Keratinocyte (primary cell): ENCODE measurements around the gene SAFB2. TPM values are rescaled to one million over a fixed set of nuclear protein-coding genes. Genes with fewer than 3 reads are reported as not detected.

Source experiments
- DNase-seq: peaks from one replicate; pipeline ENCODE4 v3.0.0-alpha.2; 2011; ENCODE audit warnings: low read depth, missing footprints, low spot score
- FAIRE-seq: peaks from 2 replicates; lab custom pipeline; 2011; peaks lifted over from hg19 to GRCh38; lab: Jason Lieb, UNC
- H2AFZ ChIP-seq: 2 replicates; pipeline ENCODE4 v1.6.0; 2012; ENCODE audit warnings: low read length, control low read depth, inconsistent platforms; ENCODE audit not compliant: control insufficient read depth
- H3K27ac ChIP-seq: 2 replicates; pipeline ENCODE4 v1.5.1; 2011; ENCODE audit warnings: low read length; ENCODE audit not compliant: control insufficient read depth, insufficient read depth
- H3K27me3 ChIP-seq: 3 replicates; pipeline ENCODE4 v1.6.0; 2011; ENCODE audit warnings: low read length; ENCODE audit not compliant: control insufficient read depth, insufficient read depth; ENCODE audit errors: extremely low read depth
- H3K36me3 ChIP-seq, 2 experiments: 2 replicates in 1 of 2; 3 replicates in 1 of 2; pipeline ENCODE4 v1.5.1; 2011; ENCODE audit warnings: low read length in 2 of 2, mild to moderate bottlenecking in 1 of 2; ENCODE audit not compliant: control insufficient read depth in 2 of 2, insufficient read depth in 2 of 2; ENCODE audit errors: extremely low read depth in 1 of 2
- H3K4me1 ChIP-seq: 3 replicates; pipeline ENCODE4 v1.5.1; 2011; ENCODE audit warnings: low read length; ENCODE audit not compliant: control insufficient read depth, insufficient read depth; ENCODE audit errors: extremely low read depth
- H3K4me2 ChIP-seq: 3 replicates; pipeline ENCODE4 v1.6.0; 2011; ENCODE audit warnings: low read depth, low read length; ENCODE audit not compliant: control insufficient read depth, insufficient read depth; ENCODE audit errors: extremely low read depth
- H3K4me3 ChIP-seq, 3 experiments: fragments of 200-600 bp in 1 of 3; sonication (generic) in 1 of 3; 2 replicates in 2 of 3; 3 replicates in 1 of 3; pipeline ENCODE4 v1.5.1; 2011 to 2016; ENCODE audit warnings: low read length in 3 of 3, mild to moderate bottlenecking in 3 of 3, control low read depth in 2 of 3, inconsistent platforms in 1 of 3, low read depth in 1 of 3, mixed read lengths in 1 of 3, mixed run types in 1 of 3, moderate library complexity in 1 of 3; ENCODE audit not compliant: control insufficient read depth in 2 of 3, insufficient read depth in 2 of 3; ENCODE audit errors: extremely low read depth in 1 of 3
- H3K79me2 ChIP-seq: 2 replicates; pipeline ENCODE4 v1.6.0; 2012; ENCODE audit warnings: low read length; ENCODE audit not compliant: control insufficient read depth, insufficient read depth
- H3K9ac ChIP-seq: 3 replicates; pipeline ENCODE4 v1.6.0; 2011; ENCODE audit warnings: low read length; ENCODE audit not compliant: control insufficient read depth, insufficient read depth; ENCODE audit errors: extremely low read depth
- H3K9me1 ChIP-seq: 3 replicates; pipeline ENCODE4 v1.6.0; 2011; ENCODE audit warnings: low read length; ENCODE audit not compliant: control insufficient read depth, insufficient read depth; ENCODE audit errors: extremely low read depth
- H3K9me3 ChIP-seq: 2 replicates; pipeline ENCODE4 v1.5.1; 2012; ENCODE audit warnings: low read depth, low read length; ENCODE audit not compliant: control insufficient read depth
- H4K20me1 ChIP-seq: 3 replicates; pipeline ENCODE4 v1.6.0; 2011; ENCODE audit warnings: low read length; ENCODE audit not compliant: control insufficient read depth, insufficient read depth; ENCODE audit errors: extremely low read depth
- EZH2 ChIP-seq: IDR thresholded peaks from one replicate; pipeline ENCODE4 v1.6.1; 2012; ENCODE audit warnings: inconsistent platforms, mild to moderate bottlenecking, low read length, moderate library complexity
- dilution Hi-C: fragments of 300-500 bp; cut with MboI; formaldehyde crosslinking; loops from one replicate; pipeline ENCODE4 v1.7.0; 2020; ENCODE audit warnings: low sequenced_read_pairs; ENCODE audit not compliant: extremely low pct_ligation_motif_present
- polyA plus RNA-seq, 5 experiments: library from polyadenylated mRNA; depleted of rRNA in 3 of 5; stranded (reverse) in 3 of 5; stranded (forward) in 1 of 5; unstranded in 1 of 5; fragments of >200 nt; gene quantifications; 1 replicate in 1 of 5; 2 replicates in 3 of 5; 3 replicates in 1 of 5; pipeline versions ENCODE4 v1.2.1 to v1.2.3, GENCODE V29; 2011 to 2012; ENCODE audit warnings: missing spikeins in 2 of 5, low read depth in 1 of 5, low replicate concordance in 1 of 5
- TF ChIP-seq, protein P1 (sequence below), 3 experiments: IDR thresholded peaks in 1 of 3; conservative IDR thresholded peaks in 1 of 3; optimal IDR thresholded peaks in 1 of 3; 2 replicates in 2 of 3; 3 replicates in 1 of 3; pipeline versions ENCODE3 to v1.5.1; 2011; ENCODE audit warnings: low read length in 3 of 3, mild to moderate bottlenecking in 3 of 3, moderate library complexity in 2 of 3, control low read depth in 1 of 3, inconsistent platforms in 1 of 3; ENCODE audit not compliant: insufficient read depth in 2 of 3; ENCODE audit errors: extremely low read depth in 1 of 3

Gene SAFB2
- polyA plus RNA-seq, 1 donor (not counting 4 experiments of a cell fraction or from before 2014, with no cell fraction given) = 15.3 TPM

DNA sequence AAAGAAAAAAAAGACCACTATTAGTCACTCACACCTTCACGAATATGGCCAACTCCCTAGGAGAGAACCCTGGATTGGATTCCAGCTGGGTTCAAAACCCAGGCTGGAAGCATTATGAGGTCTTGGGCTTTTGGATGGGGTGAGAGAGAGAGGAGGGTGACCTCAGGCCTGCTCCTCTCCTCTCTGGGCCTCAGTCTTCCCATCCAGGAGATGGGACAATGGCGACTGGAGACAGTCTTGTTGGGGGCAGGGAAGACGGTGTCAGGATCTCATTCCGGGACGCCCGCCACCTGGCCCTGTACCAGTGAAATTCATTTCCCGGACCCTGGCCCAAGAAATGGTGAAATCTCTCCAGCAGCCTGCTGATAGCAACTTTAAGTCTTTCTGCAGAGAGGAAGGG lies 81.1 kb downstream of the SAFB2 start:
- peaks cover 14% of the 10 kb centered on the region for H3K4me1 ChIP-seq
- no peaks in the 10 kb centered on the region for H3K27me3 ChIP-seq
- no peak for DNase-seq
- TF ChIP-seq, protein P1, sequence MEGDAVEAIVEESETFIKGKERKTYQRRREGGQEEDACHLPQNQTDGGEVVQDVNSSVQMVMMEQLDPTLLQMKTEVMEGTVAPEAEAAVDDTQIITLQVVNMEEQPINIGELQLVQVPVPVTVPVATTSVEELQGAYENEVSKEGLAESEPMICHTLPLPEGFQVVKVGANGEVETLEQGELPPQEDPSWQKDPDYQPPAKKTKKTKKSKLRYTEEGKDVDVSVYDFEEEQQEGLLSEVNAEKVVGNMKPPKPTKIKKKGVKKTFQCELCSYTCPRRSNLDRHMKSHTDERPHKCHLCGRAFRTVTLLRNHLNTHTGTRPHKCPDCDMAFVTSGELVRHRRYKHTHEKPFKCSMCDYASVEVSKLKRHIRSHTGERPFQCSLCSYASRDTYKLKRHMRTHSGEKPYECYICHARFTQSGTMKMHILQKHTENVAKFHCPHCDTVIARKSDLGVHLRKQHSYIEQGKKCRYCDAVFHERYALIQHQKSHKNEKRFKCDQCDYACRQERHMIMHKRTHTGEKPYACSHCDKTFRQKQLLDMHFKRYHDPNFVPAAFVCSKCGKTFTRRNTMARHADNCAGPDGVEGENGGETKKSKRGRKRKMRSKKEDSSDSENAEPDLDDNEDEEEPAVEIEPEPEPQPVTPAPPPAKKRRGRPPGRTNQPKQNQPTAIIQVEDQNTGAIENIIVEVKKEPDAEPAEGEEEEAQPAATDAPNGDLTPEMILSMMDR (optimal IDR thresholded peaks at IDR 0.05 in 1 of 3, IDR thresholded peaks at IDR 0.05 in 1 of 3, conservative IDR thresholded peaks at IDR 0.05 in 1 of 3; ENCODE audit: extremely low read depth in 1 of 3, insufficient read depth in 2 of 3, low read length in 3 of 3) = no peak
- TF ChIP-seq EZH2 = no peak
- H3K79me2 ChIP-seq = no peaks in the 10 kb centered on the region
- no peaks in the 10 kb centered on the region for H3K9me1 ChIP-seq
- dilution Hi-C loops = no loop called here
- H3K9me3 ChIP-seq = no peaks in the 10 kb centered on the region
- no peak overlapping the region for H3K9ac ChIP-seq
- FAIRE-seq = no peak
- H3K36me3 ChIP-seq = no peaks in the 10 kb centered on the region
- no peak overlapping the region for H3K4me3 ChIP-seq
- H3K27ac ChIP-seq = no peak overlapping the region
- no peak overlapping the region for H2AFZ ChIP-seq
- H3K4me2 ChIP-seq = no peak overlapping the region
- no peaks in the 10 kb centered on the region for H4K20me1 ChIP-seq

DNA sequence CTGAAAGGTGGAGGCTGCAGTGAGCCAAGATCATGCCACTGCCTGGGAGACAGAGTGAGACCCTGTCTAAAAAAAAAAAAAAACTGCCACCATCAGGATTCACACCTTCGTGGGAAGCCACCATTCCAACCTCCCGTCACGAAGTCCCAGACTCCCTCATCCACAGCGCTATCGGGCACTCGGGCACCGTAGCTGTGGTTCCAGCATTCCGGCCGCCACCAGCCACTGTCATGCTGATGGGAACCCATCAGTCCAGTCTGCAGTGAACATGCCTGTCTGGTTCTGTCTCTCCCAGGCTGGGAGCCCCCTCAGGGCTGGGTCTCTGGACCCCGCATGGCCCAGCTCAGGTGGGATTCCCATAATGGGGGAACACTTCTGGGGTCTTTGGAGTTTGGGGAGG lies 82.4 kb downstream of the SAFB2 start:
- Histone ChIP-seq H3K9ac (no peak overlapping the region), H2AFZ (no peak overlapping the region), H3K27me3 (no peaks in the 10 kb centered on the region), H4K20me1 (no peaks in the 10 kb centered on the region), H3K27ac (no peak overlapping the region), H3K79me2 (no peaks in the 10 kb centered on the region), H3K36me3 (no peaks in the 10 kb centered on the region), H3K4me1 (peaks cover 17% of the 10 kb centered on the region), H3K4me3 (no peak overlapping the region), H3K9me1 (no peaks in the 10 kb centered on the region), H3K4me2 (no peak overlapping the region), H3K9me3 (peaks cover 3% of the 10 kb centered on the region)
- no peak for FAIRE-seq
- DNase-seq = no peak
- dilution Hi-C loops = no loop called here
- TF ChIP-seq, protein P1 (optimal IDR thresholded peaks at IDR 0.05 in 1 of 3, IDR thresholded peaks at IDR 0.05 in 1 of 3, conservative IDR thresholded peaks at IDR 0.05 in 1 of 3; ENCODE audit: extremely low read depth in 1 of 3, insufficient read depth in 2 of 3, low read length in 3 of 3) = no peak
- TF ChIP-seq EZH2 = no peak
